Activated T-helper 17 cell treated with anti-CD3 and anti-CD28 coated beads, Interleukin-2, amount 50 U/mL, for 72 hours (primary cell): ENCODE measurements around the gene CRYM. TPM values are rescaled to one million over a fixed set of nuclear protein-coding genes. Genes with fewer than 3 reads are reported as not detected.
"Not testable (repeated sequence)": the region's sequence is repeated elsewhere in the genome, so short reads cannot be mapped to it uniquely, and the experiment has no call there.

Experiments used
- ATAC-seq: fragments of 150-1000 bp; cut with Tn5 transposase; replicated peaks from 2 replicates; pipeline ENCODE4 v1.10.0; 2021; ENCODE audit warnings: mild to moderate bottlenecking, moderate library complexity
- H3K27ac Mint-ChIP-seq: one replicate; pipeline ENCODE4 v1.8.0; 2022; ENCODE audit warnings: mixed read lengths
- H3K27me3 Mint-ChIP-seq: one replicate; pipeline ENCODE4 v1.8.0; 2022; ENCODE audit warnings: mixed read lengths
- H3K36me3 Mint-ChIP-seq: one replicate; pipeline ENCODE4 v1.8.0; 2022; ENCODE audit warnings: low read depth, mild to moderate bottlenecking, mixed read lengths
- H3K4me1 Mint-ChIP-seq: one replicate; pipeline ENCODE4 v1.8.0; 2022; ENCODE audit warnings: mixed read lengths
- H3K4me3 Mint-ChIP-seq: one replicate; pipeline ENCODE4 v1.8.0; 2022; ENCODE audit warnings: mild to moderate bottlenecking, mixed read lengths
- H3K9me3 Mint-ChIP-seq: one replicate; pipeline ENCODE4 v1.8.0; 2022; ENCODE audit warnings: mixed read lengths
- total RNA-seq, 2 donors: library from RNA; stranded (reverse); gene quantifications; one replicate each; pipeline ENCODE4 v1.2.3, GENCODE V29; 2022

Gene CRYM
- total RNA-seq, 2 donors from 2014 or later: not detected

- Mint-ChIP-seq H3K27me3 (peaks cover 2% of the 10 kb centered on the region), H3K4me3 (no peak overlapping the region), H3K4me1 (no peaks in the 10 kb centered on the region), H3K27ac (no peak overlapping the region), H3K36me3 (no peaks in the 10 kb centered on the region), H3K9me3 (no peaks in the 10 kb centered on the region)
- ATAC-seq: no peak
Measured at GRCh38 chr16:21267298-21267697, 10.8 kb downstream of the CRYM start.

- no peaks in the 10 kb centered on the region for H3K4me1 Mint-ChIP-seq
- no peak overlapping the region for H3K27ac Mint-ChIP-seq
- H3K27me3 Mint-ChIP-seq: no peaks in the 10 kb centered on the region
- no peaks in the 10 kb centered on the region for H3K9me3 Mint-ChIP-seq
- no peaks in the 10 kb centered on the region for H3K36me3 Mint-ChIP-seq
- ATAC-seq: no peak
- no peak overlapping the region for H3K4me3 Mint-ChIP-seq
Measured at GRCh38 chr16:21265104-21265837, 12.8 kb downstream of the CRYM start.

- ATAC-seq: no peak
- no peaks in the 10 kb centered on the region for H3K9me3 Mint-ChIP-seq
- H3K27me3 Mint-ChIP-seq: no peaks in the 10 kb centered on the region
- no peaks in the 10 kb centered on the region for H3K36me3 Mint-ChIP-seq
- no peak overlapping the region for H3K4me3 Mint-ChIP-seq
- no peak overlapping the region for H3K27ac Mint-ChIP-seq
- H3K4me1 Mint-ChIP-seq: no peaks in the 10 kb centered on the region
Measured at GRCh38 chr16:21264571-21265036, 13.5 kb downstream of the CRYM start.

DNA sequence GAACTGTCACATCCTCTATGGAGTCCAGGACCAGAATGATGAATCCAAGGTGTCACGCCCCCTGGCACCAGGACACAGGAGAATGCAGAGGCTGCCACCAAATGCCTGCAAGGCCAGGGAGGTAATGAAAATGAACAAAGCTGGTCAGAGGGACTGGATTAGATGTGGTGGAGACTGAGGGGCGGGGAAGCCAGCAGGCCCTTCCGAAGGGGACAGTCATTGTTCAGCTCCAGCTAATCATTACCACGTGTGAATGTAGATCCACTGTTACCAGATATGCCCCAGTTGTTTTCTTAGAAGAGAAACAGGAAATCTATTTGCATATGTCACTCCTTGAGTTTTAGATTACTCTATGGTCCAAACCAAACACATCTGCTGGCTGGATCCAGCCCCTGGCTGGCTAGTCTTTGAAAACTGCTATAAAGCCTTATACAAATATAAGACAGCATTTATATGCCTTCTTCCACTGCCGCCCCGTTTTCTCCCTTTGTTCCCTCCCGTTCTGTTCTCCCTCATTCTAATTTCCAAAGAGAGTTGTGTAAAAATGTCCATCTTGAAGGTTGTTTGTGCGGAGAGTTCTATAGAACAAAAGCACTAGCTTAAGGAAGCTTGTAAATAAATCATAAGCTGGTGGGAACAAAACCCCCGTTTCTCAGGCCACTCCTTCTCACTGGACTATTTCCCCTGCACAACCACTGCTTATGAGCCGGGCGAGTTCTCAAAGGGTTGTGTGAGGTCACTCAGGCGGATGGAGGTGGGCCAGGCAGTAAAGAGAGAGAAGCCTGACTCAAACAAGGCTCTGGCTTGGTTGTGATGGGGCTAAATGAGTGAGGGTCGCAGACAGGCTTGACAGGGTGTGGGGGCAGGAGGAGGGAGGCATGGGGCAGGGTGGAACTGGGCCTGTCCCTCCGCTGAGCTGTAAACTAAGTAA is 14.2 kb downstream of the CRYM start:
- H3K27ac Mint-ChIP-seq: no peak overlapping the region
- no peaks in the 10 kb centered on the region for H3K27me3 Mint-ChIP-seq
- no peaks in the 10 kb centered on the region for H3K4me1 Mint-ChIP-seq
- no peak for ATAC-seq
- no peaks in the 10 kb centered on the region for H3K36me3 Mint-ChIP-seq
- no peak overlapping the region for H3K4me3 Mint-ChIP-seq
- H3K9me3 Mint-ChIP-seq: no peaks in the 10 kb centered on the region

- no peaks in the 10 kb centered on the region for H3K36me3 Mint-ChIP-seq
- H3K9me3 Mint-ChIP-seq: no peaks in the 10 kb centered on the region
- H3K27me3 Mint-ChIP-seq: no peaks in the 10 kb centered on the region
- no peak overlapping the region for H3K27ac Mint-ChIP-seq
- no peak overlapping the region for H3K4me3 Mint-ChIP-seq
- ATAC-seq: no peak
- H3K4me1 Mint-ChIP-seq: no peaks in the 10 kb centered on the region
Measured at GRCh38 chr16:21262779-21263639, 15.1 kb downstream of the CRYM start.

DNA sequence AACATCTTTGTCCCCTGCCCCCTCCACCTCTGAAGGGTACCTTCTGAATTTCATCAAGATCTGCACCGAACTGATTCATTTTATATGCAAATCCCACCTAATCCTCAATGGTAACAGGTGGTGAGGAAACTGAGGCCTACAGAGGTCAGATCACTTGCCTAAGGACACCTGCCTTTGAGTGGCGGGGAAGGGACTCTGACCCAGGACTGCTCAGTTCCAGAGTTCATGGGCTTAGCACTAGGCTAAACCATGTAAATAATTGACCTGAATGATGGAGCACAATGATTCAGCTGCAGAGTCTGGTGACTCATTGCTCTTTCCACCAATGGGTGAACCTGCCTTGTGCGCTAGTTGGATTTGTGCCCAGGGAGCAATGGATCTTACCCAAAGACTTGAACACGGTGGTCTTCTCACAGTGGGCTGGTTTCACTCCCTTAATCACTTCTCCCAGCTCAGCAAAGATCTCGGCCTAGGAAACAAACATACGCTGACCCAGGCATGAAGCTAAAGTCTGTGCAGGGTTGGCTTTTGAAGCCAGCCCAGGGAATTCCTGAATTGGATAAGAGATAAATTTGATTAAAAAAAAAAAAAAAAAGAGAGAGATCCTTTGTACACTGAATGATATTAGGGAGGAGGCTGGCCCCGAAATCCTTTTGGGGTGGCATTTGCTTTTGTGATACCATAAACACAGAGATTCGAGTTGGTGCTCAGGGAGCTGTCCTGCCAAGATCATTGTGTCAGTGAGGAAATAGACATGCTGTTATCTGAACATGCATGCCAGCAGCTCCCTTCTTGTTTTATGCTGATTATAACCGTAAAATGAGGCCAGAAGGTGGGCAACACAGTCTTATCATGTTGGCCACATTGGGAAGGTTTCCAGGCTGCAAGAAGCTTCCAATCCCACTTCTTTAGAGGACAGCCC is 17.0 kb downstream of the CRYM start:
- no peak overlapping the region for H3K27ac Mint-ChIP-seq
- ATAC-seq: no peak
- H3K27me3 Mint-ChIP-seq: peaks cover 6% of the 10 kb centered on the region
- no peaks in the 10 kb centered on the region for H3K4me1 Mint-ChIP-seq
- no peaks in the 10 kb centered on the region for H3K9me3 Mint-ChIP-seq
- H3K4me3 Mint-ChIP-seq: no peak overlapping the region
- H3K36me3 Mint-ChIP-seq: no peaks in the 10 kb centered on the region

DNA sequence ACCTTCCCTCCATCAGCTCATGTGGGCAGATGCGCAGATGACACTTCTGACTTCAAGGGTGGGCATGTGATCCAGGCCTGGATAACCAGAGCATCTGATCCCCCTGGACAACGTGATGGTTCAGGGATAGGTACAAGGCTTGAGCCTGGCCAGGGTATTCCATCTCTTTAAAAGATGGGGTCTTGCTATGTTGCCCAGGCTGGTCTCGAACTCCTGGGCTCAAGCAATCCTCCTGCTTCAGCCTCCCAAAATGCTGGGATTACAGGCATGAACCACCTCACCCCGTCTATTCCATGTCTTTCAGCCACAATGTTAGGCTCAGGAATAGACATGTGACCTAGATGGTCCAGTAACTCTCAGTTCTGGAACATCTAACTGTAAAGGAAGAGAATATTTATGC is 20.8 kb downstream of the CRYM start:
- no peaks in the 10 kb centered on the region for H3K4me1 Mint-ChIP-seq
- H3K27ac Mint-ChIP-seq: no peak overlapping the region
- no peaks in the 10 kb centered on the region for H3K36me3 Mint-ChIP-seq
- H3K9me3 Mint-ChIP-seq: no peaks in the 10 kb centered on the region
- H3K27me3 Mint-ChIP-seq: peaks cover 13% of the 10 kb centered on the region
- no peak for ATAC-seq
- no peak overlapping the region for H3K4me3 Mint-ChIP-seq

DNA sequence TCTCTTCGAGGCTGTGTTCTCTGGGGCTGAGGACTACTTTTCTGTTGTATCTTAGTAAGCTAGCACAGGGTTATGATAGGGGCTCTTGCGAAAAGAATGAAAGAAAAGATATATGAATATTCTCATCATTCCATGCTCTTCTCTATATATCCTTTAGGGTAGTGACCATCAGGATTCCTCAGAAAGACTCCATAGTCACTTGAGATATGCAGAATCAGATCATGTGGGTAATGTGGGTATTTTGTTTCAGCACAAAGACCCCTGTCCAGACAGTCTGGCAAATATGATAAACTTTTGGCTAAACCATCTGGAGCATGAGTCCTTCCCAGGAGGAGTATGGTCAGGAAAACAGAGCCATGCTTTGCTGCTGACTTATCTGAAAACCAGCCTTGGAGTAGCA is 21.5 kb downstream of the CRYM start:
- Mint-ChIP-seq H3K36me3 (no peaks in the 10 kb centered on the region), H3K4me3 (no peak overlapping the region), H3K27ac (no peak overlapping the region), H3K27me3 (peaks cover 13% of the 10 kb centered on the region), H3K9me3 (no peaks in the 10 kb centered on the region), H3K4me1 (no peaks in the 10 kb centered on the region)
- ATAC-seq: no peak

DNA sequence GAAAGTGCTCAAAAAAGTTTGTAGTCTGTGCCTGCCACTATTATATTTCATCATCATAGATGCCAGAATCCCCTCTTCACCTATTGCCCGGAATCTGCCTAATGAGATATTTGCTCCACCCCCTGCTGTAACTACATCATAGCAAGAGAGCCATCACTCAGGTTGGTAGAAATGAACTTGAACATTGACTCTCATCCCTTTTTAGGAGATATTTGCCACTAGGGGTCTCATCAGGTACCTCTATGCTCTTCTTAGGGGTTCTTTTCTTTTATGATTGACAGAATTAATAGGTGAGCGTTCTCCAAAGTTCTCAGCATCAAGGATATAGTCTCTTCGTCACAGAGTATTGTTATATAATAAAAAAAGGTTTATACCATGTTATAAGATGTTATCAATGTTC is 24.6 kb downstream of the CRYM start:
- no peaks in the 10 kb centered on the region for H3K9me3 Mint-ChIP-seq
- no peaks in the 10 kb centered on the region for H3K36me3 Mint-ChIP-seq
- no peak for ATAC-seq
- no peaks in the 10 kb centered on the region for H3K4me1 Mint-ChIP-seq
- H3K27me3 Mint-ChIP-seq: peaks cover 30% of the 10 kb centered on the region
- no peak overlapping the region for H3K27ac Mint-ChIP-seq
- no peak overlapping the region for H3K4me3 Mint-ChIP-seq

DNA sequence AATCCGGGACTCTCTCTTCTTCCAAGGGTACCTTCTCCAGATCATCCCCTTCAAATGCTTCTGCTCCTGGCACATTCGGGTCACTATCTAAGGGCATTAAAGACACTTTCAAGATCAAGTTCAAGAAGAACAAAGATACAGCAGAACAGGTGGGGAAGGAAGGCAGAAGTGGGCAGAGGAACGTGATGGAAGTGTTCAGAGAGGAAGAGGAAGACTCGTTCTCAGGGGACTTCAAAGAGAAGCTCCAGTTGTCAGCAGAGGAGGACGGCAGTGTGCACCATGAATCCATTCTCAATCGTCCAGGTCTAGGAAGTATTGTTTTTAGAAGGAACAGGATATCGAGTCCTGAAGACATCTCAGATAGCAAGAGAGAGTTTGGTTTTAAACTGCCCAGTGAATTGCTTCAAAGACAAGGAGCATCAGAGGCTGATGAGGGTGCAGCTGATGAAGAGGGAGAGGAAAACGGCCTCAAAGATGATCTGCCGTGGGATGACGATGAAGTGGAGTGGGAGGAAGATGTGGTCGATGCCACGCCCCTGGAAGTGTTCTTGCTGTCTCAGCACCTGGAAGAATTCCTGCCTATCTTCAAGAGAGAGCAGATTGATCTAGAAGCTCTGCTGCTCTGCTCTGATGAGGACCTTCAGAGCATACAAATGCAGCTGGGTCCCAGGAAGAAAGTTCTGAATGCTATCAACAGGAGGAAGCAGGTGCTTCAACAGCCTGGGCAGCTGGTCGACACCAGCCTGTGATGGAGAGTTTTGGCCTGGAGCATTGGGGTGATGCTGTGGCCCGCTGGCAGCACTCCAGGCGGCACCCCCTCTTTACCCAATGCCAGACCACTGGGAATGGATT is 27.8 kb downstream of the CRYM start:
- no peaks in the 10 kb centered on the region for H3K9me3 Mint-ChIP-seq

DNA sequence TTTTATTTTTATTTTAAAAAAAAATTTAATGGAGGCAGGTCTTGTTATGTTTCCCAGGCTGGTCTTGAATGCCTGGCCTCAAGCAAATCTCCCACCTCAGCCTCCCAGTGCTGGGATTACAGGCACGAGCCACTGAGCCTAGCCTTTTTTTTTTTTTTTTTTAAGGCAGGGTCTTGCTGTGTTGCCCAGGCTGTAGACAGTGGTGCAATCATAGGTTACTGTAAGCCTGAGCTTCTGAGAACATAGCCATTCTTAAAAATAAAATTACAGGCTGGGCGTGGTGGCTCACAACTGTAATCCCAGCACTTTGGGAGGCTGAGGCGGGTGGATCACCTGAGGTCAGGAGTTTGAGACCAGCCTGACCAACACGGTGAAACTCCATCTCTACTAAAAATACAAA is 29.9 kb downstream of the CRYM start:
- H3K9me3 Mint-ChIP-seq, ATAC-seq, H3K27ac Mint-ChIP-seq, H3K4me1 Mint-ChIP-seq, H3K4me3 Mint-ChIP-seq, H3K36me3 Mint-ChIP-seq: not testable (repeated sequence)
- peaks cover 23% of the 10 kb centered on the region for H3K27me3 Mint-ChIP-seq

More for the DNA sequence above, 27.8 kb downstream of the CRYM start:
- Mint-ChIP-seq H3K4me1 (no peaks in the 10 kb centered on the region), H3K27ac (no peak overlapping the region), H3K27me3 (peaks cover 25% of the 10 kb centered on the region), H3K4me3 (no peak overlapping the region), H3K36me3 (no peaks in the 10 kb centered on the region)
- no peak for ATAC-seq

- no peaks in the 10 kb centered on the region for H3K9me3 Mint-ChIP-seq
- no peak for ATAC-seq
- no peak overlapping the region for H3K4me3 Mint-ChIP-seq
- H3K27ac Mint-ChIP-seq: no peak overlapping the region
- no peaks in the 10 kb centered on the region for H3K4me1 Mint-ChIP-seq
- H3K36me3 Mint-ChIP-seq: no peaks in the 10 kb centered on the region
- H3K27me3 Mint-ChIP-seq: peaks cover 13% of the 10 kb centered on the region
Measured at GRCh38 chr16:21244518-21245215, 33.4 kb downstream of the CRYM start.
